GM06990 (cell line): ENCODE data around the gene TOM1L2.

ENCODE experiments used
- DNase-seq: peaks from one replicate; pipeline ENCODE4 v3.0.0-alpha.2; 2011; ENCODE audit not compliant: insufficient read length; ENCODE audit errors: extremely low read depth
- H3K27me3 ChIP-seq: replicated peaks from 2 replicates; pipeline ENCODE4 v1.6.0; 2011; ENCODE audit warnings: low read length; ENCODE audit not compliant: control insufficient read depth, insufficient read depth
- H3K36me3 ChIP-seq: 2 replicates; pipeline ENCODE4 v1.5.1; 2011; ENCODE audit warnings: low read length; ENCODE audit not compliant: control insufficient read depth, insufficient read depth
- H3K4me3 ChIP-seq: replicated peaks from 2 replicates; pipeline ENCODE4 v1.5.1; 2011; ENCODE audit warnings: low read depth, mild to moderate bottlenecking, control low read depth, low read length
- CTCF ChIP-seq: IDR thresholded peaks from 2 replicates; pipeline ENCODE4 v1.5.1; 2011; ENCODE audit warnings: low read length, control low read depth, mild to moderate bottlenecking, inconsistent platforms; ENCODE audit not compliant: insufficient read depth, poor library complexity, severe bottlenecking

TOM1L2 gene

GRCh38 chr17:18017958-18018357, 45.8 kb upstream of the TOM1L2 start:
- TF ChIP-seq CTCF: no peak
- Histone ChIP-seq H3K36me3 (peaks cover 6% of the 10 kb centered on the region), H3K4me3 (no peak overlapping the region), H3K27me3 (no peaks in the 10 kb centered on the region)
- DNase-seq: no peak

GRCh38 chr17:18016426-18016825, 44.2 kb upstream of the TOM1L2 start:
- H3K27me3 ChIP-seq: no peaks in the 10 kb centered on the region
- DNase-seq: no peak
- H3K4me3 ChIP-seq: no peak overlapping the region
- no peak for TF ChIP-seq CTCF
- peaks cover 4% of the 10 kb centered on the region for H3K36me3 ChIP-seq

GRCh38 chr17:18015593-18015992, 43.4 kb upstream of the TOM1L2 start:
- H3K36me3 ChIP-seq: peaks cover 4% of the 10 kb centered on the region
- TF ChIP-seq CTCF: no peak
- H3K27me3 ChIP-seq: no peaks in the 10 kb centered on the region
- no peak overlapping the region for H3K4me3 ChIP-seq
- DNase-seq: no peak

- no peak overlapping the region for H3K4me3 ChIP-seq
Measured at GRCh38 chr17:18014006-18014405, 41.8 kb upstream of the TOM1L2 start.

GRCh38 chr17:18011286-18011685, 39.1 kb upstream of the TOM1L2 start:
- no peak for DNase-seq
- Histone ChIP-seq H3K27me3 (no peaks in the 10 kb centered on the region), H3K36me3 (peaks cover 2% of the 10 kb centered on the region; the same call in 1 of the 2 replicates), H3K4me3 (no peak overlapping the region)
- TF ChIP-seq CTCF: no peak

More at GRCh38 chr17:18014006-18014405, 41.8 kb upstream of the TOM1L2 start:
- H3K27me3 ChIP-seq: no peaks in the 10 kb centered on the region
- TF ChIP-seq CTCF: no peak
- DNase-seq: no peak
- peaks cover 4% of the 10 kb centered on the region for H3K36me3 ChIP-seq

GRCh38 chr17:18009609-18010420, 37.6 kb upstream of the TOM1L2 start:
- no peak for DNase-seq
- H3K36me3 ChIP-seq: peaks cover 3% of the 10 kb centered on the region; the same call in 1 of the 2 replicates

More at GRCh38 chr17:18009609-18010420, 37.6 kb upstream of the TOM1L2 start:
- Histone ChIP-seq H3K4me3 (no peak overlapping the region), H3K27me3 (no peaks in the 10 kb centered on the region)
- no peak for TF ChIP-seq CTCF
